Peyer's patch (tissue), 4 donors: ENCODE data around the gene TARP.

Experiments
- DNase-seq, 3 donors: peaks; one replicate each; pipeline ENCODE4 v3.0.0-alpha.2; 2017 to 2019
- H3K27ac ChIP-seq, 4 donors: fragments of 200-600 bp; sonication (generic); one replicate each; pipeline ENCODE4 v1.5.1; 2016 to 2019
- H3K27me3 ChIP-seq, 2 donors: fragments of 200-600 bp; sonication (generic); one replicate each; pipeline ENCODE4 v1.5.1; 2019
- H3K36me3 ChIP-seq, 3 donors: fragments of 200-600 bp; sonication (generic); one replicate each; pipeline ENCODE4 v1.5.1; 2016 to 2019
- H3K4me1 ChIP-seq, 4 donors: fragments of 200-600 bp; sonication (generic); one replicate each; pipeline ENCODE4 v1.5.1; 2016 to 2019
- H3K4me3 ChIP-seq, 4 donors: fragments of 200-600 bp; sonication (generic); 1 replicate in 3 of 4; 2 replicates in 1 of 4; pipeline ENCODE4 v1.5.1; 2016 to 2019; ENCODE audit warnings: mild to moderate bottlenecking in 1 of 4
- H3K9me3 ChIP-seq, 4 donors: fragments of 200-600 bp; sonication (generic); one replicate each; pipeline ENCODE4 v1.5.1; 2016 to 2019; ENCODE audit warnings: mild to moderate bottlenecking in 1 of 4
- POLR2A ChIP-seq, 2 donors: fragments of 450-650 bp; IDR thresholded peaks; one replicate each; pipeline ENCODE4 v1.5.1; 2017; ENCODE audit warnings: antibody characterized with exemption in 2 of 2, mild to moderate bottlenecking in 2 of 2, moderate library complexity in 2 of 2
- TF ChIP-seq, protein P1 (sequence below), 6 experiments: fragments of 450-650 bp in 4 of 6; fragments of 200-600 bp in 2 of 6; sonication (generic) in 1 of 6; IDR thresholded peaks; one replicate each; pipeline ENCODE4 v1.5.1; 2017 to 2019; ENCODE audit warnings: antibody characterized with exemption in 6 of 6, mild to moderate bottlenecking in 3 of 6, moderate library complexity in 1 of 6

The TARP gene

GRCh38 chr7:38229386-38229785 lies 44.0 kb downstream of the TARP start:
- H3K27ac ChIP-seq: peak overlapping the region in 2 of 4 donors; percentile 18 to 62

DNA sequence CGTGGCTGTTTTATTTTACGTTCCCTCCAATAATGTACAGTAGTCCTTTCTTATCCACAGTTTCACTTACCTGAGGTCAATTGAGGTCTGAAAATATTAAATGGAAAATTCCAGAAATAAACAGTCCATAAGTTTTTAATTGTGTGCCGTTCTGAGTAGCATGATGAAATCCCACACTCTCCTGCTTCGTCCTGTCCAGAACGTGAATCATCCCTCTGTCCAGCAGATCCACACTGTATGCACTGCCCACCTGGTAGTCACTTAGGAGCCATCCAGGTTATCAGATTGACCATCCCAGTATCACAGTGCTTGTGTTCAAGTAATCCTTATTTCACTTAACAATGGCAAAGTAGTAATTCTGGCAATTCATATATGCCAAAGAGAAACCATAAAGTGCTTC lies 49.0 kb downstream of the TARP start:
- Histone ChIP-seq H3K9me3 (no peaks in the 10 kb centered on the region), H3K4me3 (no peak overlapping the region), H3K27ac (no peak overlapping the region), H3K27me3 (no peaks in the 10 kb centered on the region), H3K36me3 (peaks cover 0 to 38% (median 0%) of the 10 kb centered on the region in 3 donors), H3K4me1 (no peaks in the 10 kb centered on the region)
- TF ChIP-seq, protein P1, sequence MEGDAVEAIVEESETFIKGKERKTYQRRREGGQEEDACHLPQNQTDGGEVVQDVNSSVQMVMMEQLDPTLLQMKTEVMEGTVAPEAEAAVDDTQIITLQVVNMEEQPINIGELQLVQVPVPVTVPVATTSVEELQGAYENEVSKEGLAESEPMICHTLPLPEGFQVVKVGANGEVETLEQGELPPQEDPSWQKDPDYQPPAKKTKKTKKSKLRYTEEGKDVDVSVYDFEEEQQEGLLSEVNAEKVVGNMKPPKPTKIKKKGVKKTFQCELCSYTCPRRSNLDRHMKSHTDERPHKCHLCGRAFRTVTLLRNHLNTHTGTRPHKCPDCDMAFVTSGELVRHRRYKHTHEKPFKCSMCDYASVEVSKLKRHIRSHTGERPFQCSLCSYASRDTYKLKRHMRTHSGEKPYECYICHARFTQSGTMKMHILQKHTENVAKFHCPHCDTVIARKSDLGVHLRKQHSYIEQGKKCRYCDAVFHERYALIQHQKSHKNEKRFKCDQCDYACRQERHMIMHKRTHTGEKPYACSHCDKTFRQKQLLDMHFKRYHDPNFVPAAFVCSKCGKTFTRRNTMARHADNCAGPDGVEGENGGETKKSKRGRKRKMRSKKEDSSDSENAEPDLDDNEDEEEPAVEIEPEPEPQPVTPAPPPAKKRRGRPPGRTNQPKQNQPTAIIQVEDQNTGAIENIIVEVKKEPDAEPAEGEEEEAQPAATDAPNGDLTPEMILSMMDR (IDR thresholded peaks at IDR 0.05): no peak
- no peak for TF ChIP-seq POLR2A (IDR thresholded peaks at IDR 0.05)
- no peak for DNase-seq

More at GRCh38 chr7:38229386-38229785, 44.0 kb downstream of the TARP start:
- Histone ChIP-seq H3K27me3 (no peaks in the 10 kb centered on the region), H3K4me3 (no peak overlapping the region), H3K9me3 (no peaks in the 10 kb centered on the region), H3K36me3 (peaks cover 0 to 27% (median 0%) of the 10 kb centered on the region in 3 donors), H3K4me1 (no peaks in the 10 kb centered on the region)
- no peak for DNase-seq
- TF ChIP-seq, protein P1 (IDR thresholded peaks at IDR 0.05): no peak

- TF ChIP-seq POLR2A (IDR thresholded peaks at IDR 0.05): no peak
- TF ChIP-seq, protein P1 (IDR thresholded peaks at IDR 0.05): no peak
- H3K27me3 ChIP-seq: no peaks in the 10 kb centered on the region
- H3K4me1 ChIP-seq: no peaks in the 10 kb centered on the region
- DNase-seq: no peak
- H3K36me3 ChIP-seq: peaks cover 0 to 42% (median 0%) of the 10 kb centered on the region in 3 donors
- no peak overlapping the region for H3K4me3 ChIP-seq
- H3K9me3 ChIP-seq: no peaks in the 10 kb centered on the region
- H3K27ac ChIP-seq: no peak overlapping the region
Observed at GRCh38 chr7:38223306-38223705, 50.1 kb downstream of the TARP start.

GRCh38 chr7:38222481-38223096 lies 50.8 kb downstream of the TARP start:
- H3K27ac ChIP-seq: peak overlapping the region in 2 of 4 donors; percentile 11 to 37
- H3K4me3 ChIP-seq: no peak overlapping the region
- DNase-seq: no peak
- no peak for TF ChIP-seq POLR2A (IDR thresholded peaks at IDR 0.05)
- TF ChIP-seq, protein P1 (IDR thresholded peaks at IDR 0.05): peak; percentile 65 to 97 (median 96)
- H3K36me3 ChIP-seq: peaks cover 0 to 50% (median 0%) of the 10 kb centered on the region in 3 donors
- no peaks in the 10 kb centered on the region for H3K9me3 ChIP-seq
- H3K27me3 ChIP-seq: no peaks in the 10 kb centered on the region
- H3K4me1 ChIP-seq: no peaks in the 10 kb centered on the region

DNA sequence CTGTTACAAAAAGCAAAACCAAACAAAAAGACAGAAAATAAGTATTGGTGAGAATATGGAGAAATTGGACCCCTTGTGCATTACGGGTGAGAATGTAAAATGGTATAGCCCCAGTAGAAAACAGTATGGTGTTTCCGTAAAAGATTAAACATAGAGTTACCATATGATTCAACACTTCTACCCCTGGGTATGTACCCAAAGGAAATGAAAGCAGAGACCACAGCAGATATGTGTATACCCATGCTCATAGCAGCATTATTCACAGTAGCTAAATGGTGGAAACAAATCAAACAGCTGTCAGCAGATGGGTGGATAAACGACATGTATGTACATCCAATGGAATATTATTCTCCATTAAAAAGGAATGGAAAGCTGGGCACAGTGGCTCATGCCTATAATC lies 53.0 kb downstream of the TARP start:
- Histone ChIP-seq H3K9me3 (no peaks in the 10 kb centered on the region), H3K27me3 (no peaks in the 10 kb centered on the region), H3K27ac (peak overlapping the region in 1 of 4 donors; percentile 32), H3K36me3 (peaks cover 0 to 53% (median 0%) of the 10 kb centered on the region in 3 donors), H3K4me3 (no peak overlapping the region), H3K4me1 (peaks cover 0 to under 1% (median 0%) of the 10 kb centered on the region in 4 donors)
- no peak for DNase-seq
- TF ChIP-seq POLR2A (IDR thresholded peaks at IDR 0.05): no peak
- TF ChIP-seq, protein P1 (IDR thresholded peaks at IDR 0.05): no peak
